ENCODE data around the gene ATP9A.

ATP9A gene

GRCh38 chr20:51715856-51716185, 52.4 kb downstream of the ATP9A start:
- H3K79me2 ChIP-seq (ENCODE audit: control insufficient read depth, insufficient read depth, low read length, poor library complexity) = no peaks in the 10 kb centered on the region
- H3K27me3 ChIP-seq (ENCODE audit: insufficient read depth, low read length) = no peaks in the 10 kb centered on the region
- no peak overlapping the region for H2BK5ac ChIP-seq (ENCODE audit: low read depth, low read length, poor library complexity)
- no CpG with 5 or more reads among the region's 1 CpG for WGBS (ENCODE audit: extremely low coverage, insufficient coverage, insufficient read length)
- no peak overlapping the region for H2AFZ ChIP-seq (ENCODE audit: insufficient read depth, low read length, poor library complexity)
- no peak overlapping the region for H3K18ac ChIP-seq (ENCODE audit: low read length)
- H2AK5ac ChIP-seq (ENCODE audit: low read length) = no peak overlapping the region
- no peak overlapping the region for H3K23ac ChIP-seq (ENCODE audit: low read length)
- H3K4me1 ChIP-seq (ENCODE audit: control insufficient read depth in 1 of 2, insufficient read depth in 2 of 2, low read length in 2 of 2) = no peaks in the 10 kb centered on the region
- H3K14ac ChIP-seq (ENCODE audit: low read length) = no peak overlapping the region
- H4K91ac ChIP-seq (ENCODE audit: low read depth, low read length) = no peak overlapping the region
- no peak overlapping the region for H3K4me3 ChIP-seq (ENCODE audit: low read depth, low read length)
- no peak overlapping the region for H3K4me2 ChIP-seq (ENCODE audit: low read length)
- DNase-seq = no peak
- H4K8ac ChIP-seq (ENCODE audit: low read depth, low read length) = no peak overlapping the region
- H3K9ac ChIP-seq (ENCODE audit: low read length) = no peak overlapping the region
- no peak overlapping the region for H3K4ac ChIP-seq (ENCODE audit: low read depth, low read length)
- H3K36me3 ChIP-seq (ENCODE audit: control insufficient read depth in 1 of 2, insufficient read depth in 2 of 2, low read length in 2 of 2) = no peaks in the 10 kb centered on the region
- H2BK12ac ChIP-seq (ENCODE audit: low read length) = no peak overlapping the region
- no peak overlapping the region for H2BK120ac ChIP-seq (ENCODE audit: insufficient read depth, low read length, poor library complexity)
- H3K79me1 ChIP-seq (ENCODE audit: low read length) = no peaks in the 10 kb centered on the region
- H3K27ac ChIP-seq (ENCODE audit: low read depth, low read length) = no peak overlapping the region
- H3K9me3 ChIP-seq (ENCODE audit: insufficient read depth, low read depth, low read length) = no peaks in the 10 kb centered on the region
- no peak overlapping the region for H4K12ac ChIP-seq (ENCODE audit: low read depth, low read length)

GRCh38 chr20:51715163-51715855, 52.9 kb downstream of the ATP9A start:
- Histone ChIP-seq H3K9me3 (ENCODE audit: insufficient read depth, low read depth, low read length) (no peaks in the 10 kb centered on the region), H2BK120ac (ENCODE audit: insufficient read depth, low read length, poor library complexity) (no peak overlapping the region), H4K12ac (ENCODE audit: low read depth, low read length) (no peak overlapping the region), H3K27me3 (ENCODE audit: insufficient read depth, low read length) (no peaks in the 10 kb centered on the region), H4K91ac (ENCODE audit: low read depth, low read length) (no peak overlapping the region), H3K27ac (ENCODE audit: low read depth, low read length) (no peak overlapping the region), H3K79me1 (ENCODE audit: low read length) (no peaks in the 10 kb centered on the region), H3K4me1 (ENCODE audit: control insufficient read depth in 1 of 2, insufficient read depth in 2 of 2, low read length in 2 of 2) (no peaks in the 10 kb centered on the region), H3K4ac (ENCODE audit: low read depth, low read length) (no peak overlapping the region), H2AFZ (ENCODE audit: insufficient read depth, low read length, poor library complexity) (no peak overlapping the region), H3K18ac (ENCODE audit: low read length) (no peak overlapping the region), H3K4me3 (ENCODE audit: low read depth, low read length) (no peak overlapping the region), H2BK12ac (ENCODE audit: low read length) (no peak overlapping the region), H2AK5ac (ENCODE audit: low read length) (no peak overlapping the region), H3K79me2 (ENCODE audit: control insufficient read depth, insufficient read depth, low read length, poor library complexity) (no peaks in the 10 kb centered on the region), H3K36me3 (ENCODE audit: control insufficient read depth in 1 of 2, insufficient read depth in 2 of 2, low read length in 2 of 2) (no peaks in the 10 kb centered on the region), H4K8ac (ENCODE audit: low read depth, low read length) (no peak overlapping the region), H3K9ac (ENCODE audit: low read length) (no peak overlapping the region), H3K14ac (ENCODE audit: low read length) (no peak overlapping the region), H3K4me2 (ENCODE audit: low read length) (no peak overlapping the region), H2BK5ac (ENCODE audit: low read depth, low read length, poor library complexity) (no peak overlapping the region), H3K23ac (ENCODE audit: low read length) (no peak overlapping the region)
- DNase-seq = no peak
- no CpG with 5 or more reads among the region's 10 CpGs for WGBS (ENCODE audit: extremely low coverage, insufficient coverage, insufficient read length)

GRCh38 chr20:51713213-51713598, 55.0 kb downstream of the ATP9A start:
- no peak overlapping the region for H3K27ac ChIP-seq (ENCODE audit: low read depth, low read length)
- no peaks in the 10 kb centered on the region for H3K79me1 ChIP-seq (ENCODE audit: low read length)
- no peak overlapping the region for H3K4me3 ChIP-seq (ENCODE audit: low read depth, low read length)
- H3K9ac ChIP-seq (ENCODE audit: low read length) = no peak overlapping the region
- H3K14ac ChIP-seq (ENCODE audit: low read length) = no peak overlapping the region
- H2BK120ac ChIP-seq (ENCODE audit: insufficient read depth, low read length, poor library complexity) = no peak overlapping the region
- DNase-seq = no peak
- no peak overlapping the region for H4K8ac ChIP-seq (ENCODE audit: low read depth, low read length)
- H2BK12ac ChIP-seq (ENCODE audit: low read length) = no peak overlapping the region
- H3K9me3 ChIP-seq (ENCODE audit: insufficient read depth, low read depth, low read length) = no peaks in the 10 kb centered on the region
- H3K36me3 ChIP-seq (ENCODE audit: control insufficient read depth in 1 of 2, insufficient read depth in 2 of 2, low read length in 2 of 2) = no peaks in the 10 kb centered on the region
- H3K27me3 ChIP-seq (ENCODE audit: insufficient read depth, low read length) = no peaks in the 10 kb centered on the region
- no peak overlapping the region for H2AFZ ChIP-seq (ENCODE audit: insufficient read depth, low read length, poor library complexity)
- WGBS (ENCODE audit: extremely low coverage, insufficient coverage, insufficient read length) = no CpG with 5 or more reads among the region's 4 CpGs
- H2BK5ac ChIP-seq (ENCODE audit: low read depth, low read length, poor library complexity) = no peak overlapping the region
- no peak overlapping the region for H2AK5ac ChIP-seq (ENCODE audit: low read length)
- H3K18ac ChIP-seq (ENCODE audit: low read length) = no peak overlapping the region
- H3K4ac ChIP-seq (ENCODE audit: low read depth, low read length) = no peak overlapping the region
- H3K23ac ChIP-seq (ENCODE audit: low read length) = no peak overlapping the region
- no peak overlapping the region for H4K12ac ChIP-seq (ENCODE audit: low read depth, low read length)
- no peaks in the 10 kb centered on the region for H3K4me1 ChIP-seq (ENCODE audit: control insufficient read depth in 1 of 2, insufficient read depth in 2 of 2, low read length in 2 of 2)
- H3K4me2 ChIP-seq (ENCODE audit: low read length) = no peak overlapping the region
- H4K91ac ChIP-seq (ENCODE audit: low read depth, low read length) = no peak overlapping the region
- no peaks in the 10 kb centered on the region for H3K79me2 ChIP-seq (ENCODE audit: control insufficient read depth, insufficient read depth, low read length, poor library complexity)

GRCh38 chr20:51712501-51713212, 55.5 kb downstream of the ATP9A start:
- Histone ChIP-seq H3K4me3 (ENCODE audit: low read depth, low read length) (no peak overlapping the region), H2AFZ (ENCODE audit: insufficient read depth, low read length, poor library complexity) (no peak overlapping the region), H3K27ac (ENCODE audit: low read depth, low read length) (no peak overlapping the region), H3K14ac (ENCODE audit: low read length) (no peak overlapping the region), H3K4me1 (ENCODE audit: control insufficient read depth in 1 of 2, insufficient read depth in 2 of 2, low read length in 2 of 2) (no peaks in the 10 kb centered on the region), H2BK5ac (ENCODE audit: low read depth, low read length, poor library complexity) (no peak overlapping the region), H4K91ac (ENCODE audit: low read depth, low read length) (no peak overlapping the region), H3K36me3 (ENCODE audit: control insufficient read depth in 1 of 2, insufficient read depth in 2 of 2, low read length in 2 of 2) (no peaks in the 10 kb centered on the region), H2BK12ac (ENCODE audit: low read length) (no peak overlapping the region), H4K12ac (ENCODE audit: low read depth, low read length) (no peak overlapping the region), H3K27me3 (ENCODE audit: insufficient read depth, low read length) (no peaks in the 10 kb centered on the region), H3K79me2 (ENCODE audit: control insufficient read depth, insufficient read depth, low read length, poor library complexity) (no peaks in the 10 kb centered on the region), H2AK5ac (ENCODE audit: low read length) (no peak overlapping the region), H3K9ac (ENCODE audit: low read length) (no peak overlapping the region), H3K18ac (ENCODE audit: low read length) (no peak overlapping the region), H3K9me3 (ENCODE audit: insufficient read depth, low read depth, low read length) (no peaks in the 10 kb centered on the region), H2BK120ac (ENCODE audit: insufficient read depth, low read length, poor library complexity) (no peak overlapping the region), H3K4me2 (ENCODE audit: low read length) (no peak overlapping the region), H3K4ac (ENCODE audit: low read depth, low read length) (no peak overlapping the region), H3K23ac (ENCODE audit: low read length) (no peak overlapping the region), H4K8ac (ENCODE audit: low read depth, low read length) (no peak overlapping the region), H3K79me1 (ENCODE audit: low read length) (no peaks in the 10 kb centered on the region)
- peak; percentile 12 to 47 for DNase-seq
- WGBS (ENCODE audit: extremely low coverage, insufficient coverage, insufficient read length) = no CpG with 5 or more reads among the region's 24 CpGs
